ENCODE results near the gene WDR20. TPM values are rescaled to one million over a fixed set of nuclear protein-coding genes. Genes with fewer than 3 reads are reported as not detected.

Gene WDR20
- total RNA-seq, 2 donors from 2014 or later = 12.2 to 15.5 TPM

DNA sequence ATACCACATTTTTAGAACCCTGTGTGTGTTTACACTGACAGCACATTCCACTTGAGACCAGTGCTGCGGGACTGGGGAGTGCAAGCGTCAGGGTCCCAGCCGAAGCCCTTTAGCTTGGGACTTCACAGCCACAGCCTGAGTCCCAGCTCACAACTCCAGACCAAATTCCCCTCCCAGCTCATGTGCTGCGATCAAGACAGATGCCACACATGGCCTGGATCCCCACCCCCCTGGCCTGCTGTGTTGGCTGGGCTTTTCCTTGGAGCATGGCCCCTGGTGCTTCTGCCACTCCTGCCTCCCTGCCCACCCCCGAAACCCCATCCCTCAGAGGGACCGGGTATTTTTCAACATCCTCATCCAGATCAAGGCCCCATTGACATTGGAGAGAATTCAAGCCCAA lies 63.7 kb downstream of the WDR20 start:
- H3K36me3 ChIP-seq (replicated peaks in 1 of 2; ENCODE audit: insufficient read depth in 1 of 2, low read depth in 2 of 2) = peaks cover 0 to 2% of the 10 kb centered on the region in 2 donors
- intact Hi-C loops (cut with DNase I) = no loop called here
- H3K4me3 ChIP-seq = no peak overlapping the region
- ATAC-seq (no peak), DNase-seq (no peak)
- H3K4me1 ChIP-seq = peaks cover 23% of the 10 kb centered on the region
- H3K9me3 ChIP-seq = no peaks in the 10 kb centered on the region
- WGBS, 2 donors = 80 to 82% methylated on average over 6 of the region's 6 CpGs
- no peak for TF ChIP-seq POLR2A (IDR thresholded peaks at IDR 0.05)
- TF ChIP-seq, protein P1, sequence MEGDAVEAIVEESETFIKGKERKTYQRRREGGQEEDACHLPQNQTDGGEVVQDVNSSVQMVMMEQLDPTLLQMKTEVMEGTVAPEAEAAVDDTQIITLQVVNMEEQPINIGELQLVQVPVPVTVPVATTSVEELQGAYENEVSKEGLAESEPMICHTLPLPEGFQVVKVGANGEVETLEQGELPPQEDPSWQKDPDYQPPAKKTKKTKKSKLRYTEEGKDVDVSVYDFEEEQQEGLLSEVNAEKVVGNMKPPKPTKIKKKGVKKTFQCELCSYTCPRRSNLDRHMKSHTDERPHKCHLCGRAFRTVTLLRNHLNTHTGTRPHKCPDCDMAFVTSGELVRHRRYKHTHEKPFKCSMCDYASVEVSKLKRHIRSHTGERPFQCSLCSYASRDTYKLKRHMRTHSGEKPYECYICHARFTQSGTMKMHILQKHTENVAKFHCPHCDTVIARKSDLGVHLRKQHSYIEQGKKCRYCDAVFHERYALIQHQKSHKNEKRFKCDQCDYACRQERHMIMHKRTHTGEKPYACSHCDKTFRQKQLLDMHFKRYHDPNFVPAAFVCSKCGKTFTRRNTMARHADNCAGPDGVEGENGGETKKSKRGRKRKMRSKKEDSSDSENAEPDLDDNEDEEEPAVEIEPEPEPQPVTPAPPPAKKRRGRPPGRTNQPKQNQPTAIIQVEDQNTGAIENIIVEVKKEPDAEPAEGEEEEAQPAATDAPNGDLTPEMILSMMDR (IDR thresholded peaks at IDR 0.05) = no peak
- H3K27me3 ChIP-seq = no peaks in the 10 kb centered on the region
- H3K27ac ChIP-seq = no peak overlapping the region

DNA sequence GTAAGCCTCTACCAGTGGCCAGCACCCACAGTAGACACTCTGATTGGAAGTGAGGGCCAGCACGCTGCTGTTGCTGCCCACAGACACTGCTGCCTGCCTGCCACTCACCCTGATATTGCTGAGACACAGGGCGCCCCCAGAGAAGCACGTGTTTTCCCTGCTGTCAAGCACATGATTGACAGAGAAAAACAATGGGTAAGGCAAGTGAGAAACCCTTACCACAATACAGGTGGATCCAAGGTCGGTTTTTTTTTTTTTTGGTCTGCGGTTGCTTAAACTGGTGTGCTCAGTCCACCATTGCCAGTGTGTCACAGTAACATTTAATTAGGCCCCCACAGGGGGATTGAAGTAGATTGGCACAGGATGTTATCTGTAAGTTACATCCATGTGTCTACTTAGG lies 65.9 kb downstream of the WDR20 start:
- peak; percentile 59 for ATAC-seq

DNA sequence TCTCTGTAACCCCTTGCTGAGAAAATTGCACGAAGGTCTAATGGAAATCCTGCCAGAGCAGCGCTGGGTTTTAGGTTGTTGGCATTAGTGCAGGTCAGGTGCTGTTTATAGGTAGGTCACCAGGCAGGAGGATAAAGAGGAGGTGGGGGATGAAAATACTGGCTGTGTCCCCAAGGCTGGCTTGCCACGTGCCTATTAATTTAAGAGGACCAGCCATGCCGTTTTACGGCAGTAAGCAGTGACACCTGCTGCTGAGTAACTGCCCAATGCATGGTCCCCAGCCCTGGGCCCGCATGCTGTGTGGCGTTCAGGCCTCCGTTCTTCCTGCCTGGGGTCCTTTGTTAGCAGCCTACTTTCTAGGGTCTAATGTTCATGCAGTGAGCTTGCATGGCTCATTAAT lies 67.2 kb downstream of the WDR20 start:
- Histone ChIP-seq H3K36me3 (replicated peaks in 1 of 2; ENCODE audit: insufficient read depth in 1 of 2, low read depth in 2 of 2) (no peaks in the 10 kb centered on the region), H3K27me3 (no peaks in the 10 kb centered on the region), H3K4me1 (peaks cover 23% of the 10 kb centered on the region), H3K4me3 (no peak overlapping the region), H3K9me3 (no peaks in the 10 kb centered on the region), H3K27ac (peak overlapping the region in 2 of 4 donors; percentile 11 to 22)
- WGBS, 2 donors = 57 to 67% methylated on average over 5 to 8 of the region's 8 CpGs
- DNase-seq (peak; percentile 43 to 79 (median 70)), ATAC-seq (peak; percentile 57)
- intact Hi-C loops (cut with DNase I) = no loop called here
- TF ChIP-seq, protein P1 (IDR thresholded peaks at IDR 0.05) = peak in 5 of 7 experiments; percentile 9 to 48 (median 35)
- TF ChIP-seq POLR2A (IDR thresholded peaks at IDR 0.05) = no peak

More for the DNA sequence above, 65.9 kb downstream of the WDR20 start:
- H3K4me3 ChIP-seq = no peak overlapping the region
- peak overlapping the region in 2 of 4 donors; percentile 9 to 11 for H3K27ac ChIP-seq
- DNase-seq = peak in 1 of 4 donors; percentile 57
- peaks cover 0 to 2% of the 10 kb centered on the region in 2 donors for H3K36me3 ChIP-seq (replicated peaks in 1 of 2; ENCODE audit: insufficient read depth in 1 of 2, low read depth in 2 of 2)
- TF ChIP-seq POLR2A (IDR thresholded peaks at IDR 0.05) = no peak
- TF ChIP-seq, protein P1 (IDR thresholded peaks at IDR 0.05) = no peak
- H3K9me3 ChIP-seq = no peaks in the 10 kb centered on the region
- H3K4me1 ChIP-seq = peaks cover 23% of the 10 kb centered on the region
- intact Hi-C loops (cut with DNase I) = no loop called here
- H3K27me3 ChIP-seq = no peaks in the 10 kb centered on the region
- WGBS, 2 donors = 32 to 41% methylated on average over 5 of the region's 5 CpGs

DNA sequence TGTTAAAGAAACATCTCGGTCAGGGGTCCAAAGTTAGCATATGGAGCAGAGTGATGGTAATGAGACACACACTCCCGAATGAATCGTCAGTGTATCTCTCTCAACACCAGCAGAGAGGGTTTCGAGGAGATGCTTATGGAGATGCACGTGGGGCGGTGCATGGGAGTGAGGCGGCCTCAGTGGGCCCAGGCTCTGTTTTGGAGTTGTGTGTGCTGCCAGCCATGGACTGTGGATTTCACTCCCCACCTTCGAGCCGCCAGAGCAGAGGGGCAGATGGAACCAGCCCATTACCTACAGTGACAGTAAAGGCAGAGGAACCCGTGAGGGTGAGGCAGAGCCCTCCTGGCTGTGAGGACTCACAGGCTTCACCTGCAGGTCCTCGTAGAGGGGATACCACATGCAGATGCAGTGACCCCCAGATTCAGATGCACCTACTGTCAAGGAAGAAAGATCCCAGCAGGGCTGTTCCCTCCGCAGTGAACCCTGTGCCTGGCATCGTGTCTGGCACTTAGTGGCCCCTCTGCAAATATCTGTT lies 68.2 kb downstream of the WDR20 start:
- TF ChIP-seq, protein P1 (IDR thresholded peaks at IDR 0.05) = no peak
- TF ChIP-seq POLR2A (IDR thresholded peaks at IDR 0.05) = no peak
- intact Hi-C loops (cut with DNase I) = no loop called here
- peaks cover 23% of the 10 kb centered on the region for H3K4me1 ChIP-seq
- H3K27me3 ChIP-seq = no peaks in the 10 kb centered on the region
- no peak overlapping the region for H3K27ac ChIP-seq
- H3K9me3 ChIP-seq = no peaks in the 10 kb centered on the region
- no peaks in the 10 kb centered on the region for H3K36me3 ChIP-seq (replicated peaks in 1 of 2; ENCODE audit: insufficient read depth in 1 of 2, low read depth in 2 of 2)
- 90 to 93% methylated on average over 8 to 13 of the region's 13 CpGs for WGBS, 2 donors
- no peak for DNase-seq
- no peak overlapping the region for H3K4me3 ChIP-seq
- no peak for ATAC-seq

DNA sequence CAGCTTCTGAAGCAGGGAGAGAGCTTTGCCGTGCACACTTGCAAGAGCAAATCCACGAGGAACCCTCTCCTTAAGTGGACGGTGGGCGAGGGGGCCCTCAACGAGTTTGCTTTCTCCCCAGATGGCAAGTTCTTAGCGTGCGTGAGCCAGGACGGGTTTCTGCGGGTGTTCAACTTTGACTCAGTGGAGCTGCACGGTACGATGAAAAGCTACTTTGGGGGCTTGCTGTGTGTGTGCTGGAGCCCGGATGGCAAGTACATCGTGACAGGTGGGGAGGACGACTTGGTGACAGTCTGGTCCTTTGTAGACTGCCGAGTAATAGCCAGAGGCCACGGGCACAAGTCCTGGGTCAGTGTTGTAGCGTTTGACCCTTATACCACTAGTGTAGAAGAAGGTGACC lies 69.0 kb downstream of the WDR20 start:
- intact Hi-C loops (cut with DNase I) = no loop called here
- ATAC-seq (no peak), DNase-seq (no peak)
- Histone ChIP-seq H3K9me3 (no peaks in the 10 kb centered on the region), H3K4me1 (peaks cover 23% of the 10 kb centered on the region), H3K27me3 (no peaks in the 10 kb centered on the region), H3K4me3 (no peak overlapping the region), H3K36me3 (replicated peaks in 1 of 2; ENCODE audit: insufficient read depth in 1 of 2, low read depth in 2 of 2) (no peaks in the 10 kb centered on the region), H3K27ac (no peak overlapping the region)
- WGBS, 2 donors = 89 to 94% methylated on average over 17 of the region's 17 CpGs
- TF ChIP-seq POLR2A (IDR thresholded peaks at IDR 0.05) = no peak
- TF ChIP-seq, protein P1 (IDR thresholded peaks at IDR 0.05) = no peak
